Peyer's patch (tissue), 4 donors: ENCODE results near the gene AMBRA1. TPM values are rescaled to one million over a fixed set of nuclear protein-coding genes. Genes with fewer than 3 reads are reported as not detected.

ENCODE experiments used
- DNase-seq, 3 donors: peaks; one replicate each; pipeline ENCODE4 v3.0.0-alpha.2; 2017 to 2019
- H3K27ac ChIP-seq, 4 donors: fragments of 200-600 bp; sonication (generic); one replicate each; pipeline ENCODE4 v1.5.1; 2016 to 2019
- H3K27me3 ChIP-seq, 2 donors: fragments of 200-600 bp; sonication (generic); one replicate each; pipeline ENCODE4 v1.5.1; 2019
- H3K36me3 ChIP-seq, 3 donors: fragments of 200-600 bp; sonication (generic); one replicate each; pipeline ENCODE4 v1.5.1; 2016 to 2019
- H3K4me1 ChIP-seq, 4 donors: fragments of 200-600 bp; sonication (generic); one replicate each; pipeline ENCODE4 v1.5.1; 2016 to 2019
- H3K4me3 ChIP-seq, 4 donors: fragments of 200-600 bp; sonication (generic); 1 replicate in 3 of 4; 2 replicates in 1 of 4; pipeline ENCODE4 v1.5.1; 2016 to 2019; ENCODE audit warnings: mild to moderate bottlenecking in 1 of 4
- H3K9me3 ChIP-seq, 4 donors: fragments of 200-600 bp; sonication (generic); one replicate each; pipeline ENCODE4 v1.5.1; 2016 to 2019; ENCODE audit warnings: mild to moderate bottlenecking in 1 of 4
- CTCF ChIP-seq, 6 experiments: fragments of 450-650 bp in 4 of 6; fragments of 200-600 bp in 2 of 6; sonication (generic) in 1 of 6; IDR thresholded peaks; one replicate each; pipeline ENCODE4 v1.5.1; 2017 to 2019; ENCODE audit warnings: antibody characterized with exemption in 6 of 6, mild to moderate bottlenecking in 3 of 6, moderate library complexity in 1 of 6
- POLR2A ChIP-seq, 2 donors: fragments of 450-650 bp; IDR thresholded peaks; one replicate each; pipeline ENCODE4 v1.5.1; 2017; ENCODE audit warnings: antibody characterized with exemption in 2 of 2, mild to moderate bottlenecking in 2 of 2, moderate library complexity in 2 of 2
- total RNA-seq, 4 donors: library from RNA; depleted of rRNA; stranded (reverse); fragments of >200 nt; gene quantifications; one replicate each; pipeline ENCODE4 v1.1.0, GENCODE V29; 2016

AMBRA1 gene
- total RNA-seq, 4 donors from 2014 or later, result 28.9 to 61.6 (median 41.6) TPM

DNA sequence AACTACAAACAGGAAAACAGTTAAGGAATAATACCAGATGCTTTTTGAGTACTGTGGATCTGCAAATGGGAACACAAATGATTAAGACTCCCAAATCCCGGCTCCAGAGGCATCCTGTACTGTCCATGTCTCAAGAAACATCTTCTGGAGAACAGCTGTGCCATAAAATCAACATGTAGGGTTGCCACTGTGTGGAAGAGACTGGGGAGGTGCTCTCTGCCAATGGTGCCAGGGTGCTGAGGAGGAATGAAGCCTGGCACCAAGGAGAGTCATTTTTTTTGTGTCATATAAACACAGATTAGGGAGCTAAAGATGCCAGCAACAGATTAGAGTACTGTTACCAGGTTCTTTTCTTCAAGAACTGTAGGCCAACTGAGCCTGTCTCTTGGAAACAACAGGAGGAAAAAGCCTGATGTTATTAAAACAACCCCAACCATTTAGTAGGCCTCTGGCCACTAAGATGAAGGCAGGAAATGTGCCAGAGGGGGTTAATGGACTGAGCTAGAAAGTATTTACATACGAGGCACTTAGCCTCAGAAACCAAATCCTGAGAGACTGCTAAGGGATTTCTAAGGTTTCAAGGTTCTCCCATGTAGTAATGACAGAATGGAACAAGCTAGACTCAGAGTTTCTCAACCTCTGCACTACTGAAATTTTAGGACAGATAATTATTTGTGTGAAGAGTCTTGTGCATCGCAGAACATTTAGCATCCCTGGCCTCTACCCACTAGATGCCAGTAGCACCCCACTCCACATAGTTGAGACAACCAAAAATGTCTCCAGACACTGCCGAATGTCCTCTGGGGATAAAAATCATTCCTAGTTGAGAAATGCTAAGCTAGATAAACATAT is 147.7 kb downstream of the AMBRA1 start:
- H3K36me3 ChIP-seq, result peaks cover 0 to 19% (median 0%) of the 10 kb centered on the region in 3 donors
- TF ChIP-seq CTCF (IDR thresholded peaks at IDR 0.05), result peak in 1 of 6 experiments; percentile 4
- no peak for TF ChIP-seq POLR2A (IDR thresholded peaks at IDR 0.05)
- H3K9me3 ChIP-seq, result no peaks in the 10 kb centered on the region
- H3K4me1 ChIP-seq, result peaks cover 0 to 11% (median 0%) of the 10 kb centered on the region in 4 donors
- DNase-seq, result no peak
- no peak overlapping the region for H3K4me3 ChIP-seq
- H3K27ac ChIP-seq, result no peak overlapping the region
- H3K27me3 ChIP-seq, result no peaks in the 10 kb centered on the region

DNA sequence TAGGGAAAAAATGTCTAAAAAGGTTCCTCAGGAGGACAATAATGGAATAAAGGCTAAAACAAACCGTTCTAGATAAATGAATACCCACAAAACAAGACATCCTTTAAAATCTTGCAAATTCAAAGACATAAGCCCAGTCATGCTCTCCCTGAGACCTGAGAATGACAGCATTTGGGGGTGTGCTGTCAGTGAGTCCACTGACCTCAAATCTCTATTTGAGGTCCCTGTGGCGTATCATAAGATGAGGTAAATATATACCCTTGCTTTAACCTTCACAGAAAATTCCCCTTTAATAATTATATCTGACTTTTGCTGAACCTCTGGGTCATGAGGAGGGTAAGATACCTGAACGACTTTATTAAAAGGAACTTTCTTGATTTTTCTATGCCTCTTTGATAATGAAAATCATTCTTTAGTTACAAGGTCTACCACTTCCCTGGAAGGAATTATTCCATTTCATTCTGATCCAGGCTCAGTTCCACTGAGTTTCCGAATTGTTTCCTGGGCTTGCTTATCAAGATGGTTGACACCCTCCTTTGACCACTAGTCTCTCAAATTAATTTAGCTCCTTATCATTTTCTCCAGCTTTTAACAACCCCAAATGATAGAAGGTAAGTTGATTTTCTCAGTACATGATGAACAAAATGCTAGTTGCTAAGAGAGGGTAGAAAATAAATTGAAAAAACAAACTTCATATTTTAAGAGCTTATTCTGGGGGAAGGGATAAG is 148.5 kb downstream of the AMBRA1 start:
- Histone ChIP-seq H3K4me3 (no peak overlapping the region), H3K27ac (no peak overlapping the region)

DNA sequence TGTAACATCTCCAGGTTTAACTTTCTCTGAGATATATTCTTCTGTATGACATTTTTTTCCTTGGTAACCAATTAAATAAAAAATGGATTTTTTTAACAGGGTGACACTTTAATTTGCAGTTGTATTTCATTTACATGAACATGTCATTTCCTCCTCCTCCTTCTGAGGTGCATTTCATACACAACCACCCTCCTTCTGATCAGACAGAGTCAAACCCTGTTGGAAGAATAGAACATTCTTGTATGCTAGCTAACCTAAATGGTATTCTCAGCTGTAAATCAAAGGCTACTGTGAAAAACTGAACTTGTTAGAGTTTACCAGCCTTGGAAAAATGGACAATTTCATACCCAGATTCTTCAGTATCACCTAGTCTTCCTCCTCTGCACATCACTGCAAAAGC is 149.5 kb downstream of the AMBRA1 start:
- H3K36me3 ChIP-seq, result peaks cover 0 to 23% (median 0%) of the 10 kb centered on the region in 3 donors
- no peak for DNase-seq
- no peak overlapping the region for H3K27ac ChIP-seq
- H3K4me1 ChIP-seq, result peaks cover 0 to 11% (median 0%) of the 10 kb centered on the region in 4 donors
- H3K9me3 ChIP-seq, result no peaks in the 10 kb centered on the region
- no peak overlapping the region for H3K4me3 ChIP-seq
- H3K27me3 ChIP-seq, result no peaks in the 10 kb centered on the region
- no peak for TF ChIP-seq POLR2A (IDR thresholded peaks at IDR 0.05)
- TF ChIP-seq CTCF (IDR thresholded peaks at IDR 0.05), result no peak

More for the DNA sequence above, 148.5 kb downstream of the AMBRA1 start:
- no peaks in the 10 kb centered on the region for H3K27me3 ChIP-seq
- no peak for DNase-seq
- TF ChIP-seq POLR2A (IDR thresholded peaks at IDR 0.05) (no peak), CTCF (IDR thresholded peaks at IDR 0.05) (no peak)
- peaks cover 0 to 23% (median 0%) of the 10 kb centered on the region in 3 donors for H3K36me3 ChIP-seq
- peaks cover 0 to 11% (median 0%) of the 10 kb centered on the region in 4 donors for H3K4me1 ChIP-seq
- H3K9me3 ChIP-seq, result no peaks in the 10 kb centered on the region

DNA sequence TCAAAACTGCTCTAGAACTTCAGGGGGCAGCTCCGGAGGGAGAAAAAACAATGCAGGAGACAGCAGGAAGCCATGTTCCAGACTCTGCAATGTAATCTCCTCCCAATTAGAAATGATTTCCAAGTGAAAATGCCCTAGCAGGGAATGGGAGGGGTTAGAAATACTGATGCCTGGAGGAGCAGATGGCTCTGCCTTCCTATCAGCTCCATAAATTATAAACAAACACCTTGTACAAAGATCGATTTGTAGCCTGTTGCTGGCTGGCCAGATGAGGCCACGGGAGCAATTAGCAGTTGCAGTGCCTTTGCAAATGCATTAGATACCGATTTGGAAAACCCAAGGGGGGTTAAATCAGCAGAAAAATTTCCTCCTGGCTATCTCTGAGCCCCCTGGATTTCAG is 155.6 kb downstream of the AMBRA1 start:
- DNase-seq, result no peak
- no peak overlapping the region for H3K4me3 ChIP-seq
- no peak for TF ChIP-seq POLR2A (IDR thresholded peaks at IDR 0.05)
- TF ChIP-seq CTCF (IDR thresholded peaks at IDR 0.05), result no peak
- no peaks in the 10 kb centered on the region for H3K9me3 ChIP-seq
- H3K4me1 ChIP-seq, result peaks cover 0 to 13% (median 0%) of the 10 kb centered on the region in 4 donors
- peaks cover 0 to 41% (median 0%) of the 10 kb centered on the region in 3 donors for H3K36me3 ChIP-seq
- no peaks in the 10 kb centered on the region for H3K27me3 ChIP-seq
- H3K27ac ChIP-seq, result peak overlapping the region in 2 of 4 donors; percentile 11 to 25

- Histone ChIP-seq H3K36me3 (peaks cover 0 to 43% (median 0%) of the 10 kb centered on the region in 3 donors), H3K4me1 (peaks cover 0 to 13% (median 0%) of the 10 kb centered on the region in 4 donors), H3K27me3 (no peaks in the 10 kb centered on the region), H3K27ac (no peak overlapping the region), H3K4me3 (no peak overlapping the region), H3K9me3 (no peaks in the 10 kb centered on the region)
- TF ChIP-seq CTCF (IDR thresholded peaks at IDR 0.05) (no peak), POLR2A (IDR thresholded peaks at IDR 0.05) (no peak)
- no peak for DNase-seq
Observed at GRCh38 chr11:46437122-46437689, 156.6 kb downstream of the AMBRA1 start.
